ENCODE measurements around the gene TSPEAR.

Gene TSPEAR

DNA sequence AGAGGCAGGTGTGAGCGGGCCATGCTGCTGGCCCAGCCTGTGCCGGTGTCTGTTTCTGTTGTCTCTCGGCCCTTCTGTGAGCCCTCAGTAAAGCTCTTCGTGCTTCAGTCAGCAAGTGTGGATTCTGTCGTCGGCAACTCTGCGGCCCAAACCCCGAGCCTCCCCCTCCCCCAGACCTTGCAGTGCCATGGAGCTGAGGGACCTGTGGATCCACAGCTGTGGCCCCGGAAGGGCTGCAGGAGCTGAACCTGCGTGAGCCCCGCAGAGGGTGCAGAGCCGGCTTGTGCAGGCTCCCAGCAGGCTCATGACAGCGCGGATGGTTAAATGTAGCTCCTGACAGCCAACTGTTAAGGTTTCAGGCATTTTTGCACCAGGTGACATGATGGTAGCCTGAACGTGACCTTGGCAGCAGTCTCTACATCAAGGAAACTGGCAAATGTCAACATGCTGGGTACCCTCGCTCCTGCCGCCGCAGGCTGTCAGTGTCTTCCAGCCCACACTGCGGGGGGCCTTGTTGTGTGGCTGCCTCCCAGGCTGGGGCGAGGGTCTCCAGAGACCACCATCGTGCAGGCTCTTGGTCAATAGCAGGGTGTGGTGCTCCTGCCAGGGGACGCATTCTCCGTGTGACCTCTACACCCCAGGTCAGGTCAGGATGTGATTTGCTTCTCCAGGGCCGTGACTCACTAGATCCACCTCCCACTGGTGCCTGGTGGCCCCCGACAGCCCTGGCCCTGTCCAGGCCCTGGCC lies 249.1 kb downstream of the TSPEAR start:
- DNase-seq (ENCODE audit: low spot score) = no peak

DNA sequence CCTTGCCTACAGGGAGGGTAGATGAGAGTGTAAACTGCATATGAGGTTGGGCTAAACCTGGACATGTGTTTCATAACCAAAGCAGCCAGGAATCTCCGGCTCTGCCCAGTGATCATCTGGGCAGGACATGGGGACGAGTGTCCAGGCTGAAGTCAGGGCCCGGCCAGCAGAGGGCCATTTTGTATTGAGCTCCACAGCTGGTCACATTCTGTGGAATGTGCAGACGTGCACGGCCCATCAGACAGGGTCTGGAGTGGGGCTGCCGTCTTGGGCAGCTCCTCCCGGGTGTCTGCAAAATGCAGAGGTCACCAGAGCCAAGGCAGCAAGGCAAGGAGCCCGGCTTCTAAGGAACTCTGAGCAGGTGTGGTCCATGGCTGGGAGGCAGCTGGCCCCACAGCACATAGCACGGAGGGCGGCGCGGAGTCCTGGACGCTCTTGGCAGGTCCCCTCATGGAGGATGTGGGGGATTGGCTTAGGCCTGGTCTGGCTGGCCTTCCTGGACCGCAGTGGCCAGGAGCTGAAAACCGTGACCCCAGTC lies 249.8 kb downstream of the TSPEAR start:
- DNase-seq (ENCODE audit: low spot score) = no peak

- no peak for DNase-seq (ENCODE audit: low spot score)
These were observed 250.4 kb downstream of the TSPEAR start for GRCh38 chr21:44461005-44461404.

GRCh38 chr21:44460441-44460755 lies 251.0 kb downstream of the TSPEAR start:
- no peak for DNase-seq (ENCODE audit: low spot score)

DNA sequence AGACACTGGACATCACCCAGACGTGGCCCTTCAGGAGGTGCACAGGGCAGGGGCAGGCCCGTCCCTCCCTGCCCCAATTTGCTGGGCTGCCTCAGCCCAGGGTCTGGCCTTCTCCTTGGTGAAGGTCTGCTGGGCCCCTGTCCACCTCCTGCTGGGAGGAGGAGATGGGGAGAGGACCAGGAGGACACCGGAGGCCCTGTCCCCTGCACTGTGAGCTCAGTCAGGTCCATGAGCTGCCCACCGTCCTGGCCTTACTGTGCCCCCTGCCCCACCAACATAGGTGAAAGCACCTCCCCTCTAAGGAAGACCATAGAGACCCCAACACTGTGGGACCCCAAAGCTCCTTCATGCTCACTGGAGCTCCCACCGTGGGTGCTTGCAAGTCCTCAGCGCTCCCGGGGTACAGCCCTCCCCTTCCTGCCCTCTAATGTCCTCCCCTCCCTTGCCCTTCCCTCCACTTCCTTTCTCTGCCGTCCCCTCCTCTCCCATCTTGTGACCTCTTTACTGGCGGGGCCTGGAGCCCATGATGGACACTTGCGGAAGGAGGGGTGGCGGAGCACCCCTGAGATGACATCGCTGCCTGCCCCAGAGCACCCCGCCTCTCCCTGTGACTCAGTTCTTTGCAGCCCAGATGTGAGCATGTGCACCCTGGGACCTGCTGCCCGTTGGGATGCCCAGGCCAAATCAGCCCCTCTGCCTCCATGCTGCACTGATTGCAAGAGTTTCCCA lies 251.5 kb downstream of the TSPEAR start:
- no peak for DNase-seq (ENCODE audit: low spot score)

- no peak for DNase-seq (ENCODE audit: low spot score)
These were observed 252.2 kb downstream of the TSPEAR start for GRCh38 chr21:44458971-44459711.

GRCh38 chr21:44456915-44457736 lies 254.2 kb downstream of the TSPEAR start:
- no peak for DNase-seq (ENCODE audit: low spot score)

DNA sequence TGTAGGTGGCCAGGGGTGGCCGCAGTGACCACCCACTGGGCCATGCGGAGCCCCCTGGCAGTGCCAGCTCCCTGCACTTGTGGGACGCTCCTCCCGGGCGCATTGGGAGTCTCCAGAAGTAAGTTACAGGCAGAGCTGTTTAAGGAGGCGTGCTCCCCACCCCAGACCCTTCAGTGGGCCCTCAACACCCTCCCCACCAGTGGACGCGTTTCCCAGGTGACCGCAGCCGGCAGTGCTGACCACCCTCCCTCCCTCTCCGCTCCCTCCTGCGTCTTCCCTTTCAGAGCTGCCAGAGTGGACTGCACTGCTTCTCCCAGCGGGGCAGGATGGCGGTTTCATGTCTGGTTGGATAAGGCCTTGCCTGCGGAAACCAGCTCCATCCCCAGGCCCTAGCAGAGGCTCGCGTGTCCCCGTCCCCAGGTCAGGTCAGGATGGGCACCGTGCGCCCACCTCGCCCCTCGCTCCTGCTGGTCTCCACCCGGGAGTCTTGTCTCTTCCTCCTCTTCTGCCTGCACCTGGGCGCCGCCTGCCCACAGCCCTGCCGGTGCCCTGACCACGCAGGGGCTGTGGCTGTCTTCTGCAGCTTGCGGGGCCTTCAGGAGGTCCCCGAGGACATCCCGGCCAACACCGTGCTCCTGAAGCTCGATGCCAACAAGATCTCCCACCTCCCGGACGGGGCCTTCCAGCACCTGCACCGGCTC lies 255.0 kb downstream of the TSPEAR start:
- no peak for DNase-seq (ENCODE audit: low spot score)

GRCh38 chr21:44455524-44456213 lies 255.7 kb downstream of the TSPEAR start:
- peak; percentile 2 for DNase-seq (ENCODE audit: low spot score)

GRCh38 chr21:44454747-44455523 lies 256.4 kb downstream of the TSPEAR start, which contains the start of gene LRRC3:
TSS of gene LRRC3 (plus strand) at chr21:44455510. CDS start at chr21:44456645, 1,135 bp downstream.
- DNase-seq (ENCODE audit: low spot score) = peak; percentile 61

DNA sequence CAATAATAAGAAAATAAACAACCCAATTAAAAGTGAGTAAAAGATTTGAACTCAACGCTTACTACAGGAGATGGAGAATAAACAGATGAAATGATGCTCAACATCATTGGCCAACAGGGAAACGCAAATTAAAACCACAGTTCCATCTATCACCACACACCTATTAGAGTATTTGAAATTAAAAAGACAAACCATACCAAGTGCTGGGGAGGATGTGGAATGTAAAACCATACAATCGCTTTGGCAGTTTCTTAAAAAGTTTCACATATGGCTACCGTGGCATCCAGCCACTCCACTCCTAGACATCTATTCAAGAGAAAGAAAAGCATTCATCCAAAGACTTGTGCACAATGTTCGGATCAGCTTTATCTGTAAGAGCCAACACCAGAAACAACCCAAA lies 257.3 kb downstream of the TSPEAR start:
- no peak for DNase-seq (ENCODE audit: low spot score)

DNA sequence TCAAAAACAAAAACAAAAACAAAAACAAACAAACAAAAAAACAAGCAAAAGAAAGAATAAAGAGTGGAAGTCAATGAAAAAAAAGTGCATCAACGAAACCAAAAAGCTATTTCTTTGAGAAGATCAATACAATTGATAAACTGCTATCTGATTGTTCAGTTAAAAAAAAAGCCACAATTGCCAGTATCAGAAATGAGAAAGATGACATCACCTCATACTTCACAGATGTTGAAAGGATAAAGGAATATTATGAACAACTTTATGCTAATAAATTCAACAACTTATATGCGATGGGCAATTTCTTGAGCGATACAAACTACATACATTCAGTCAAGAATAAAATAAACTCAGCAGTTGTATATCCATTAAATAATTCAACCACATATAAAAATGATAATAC lies 258.3 kb downstream of the TSPEAR start:
- DNase-seq (ENCODE audit: low spot score) = no peak

DNA sequence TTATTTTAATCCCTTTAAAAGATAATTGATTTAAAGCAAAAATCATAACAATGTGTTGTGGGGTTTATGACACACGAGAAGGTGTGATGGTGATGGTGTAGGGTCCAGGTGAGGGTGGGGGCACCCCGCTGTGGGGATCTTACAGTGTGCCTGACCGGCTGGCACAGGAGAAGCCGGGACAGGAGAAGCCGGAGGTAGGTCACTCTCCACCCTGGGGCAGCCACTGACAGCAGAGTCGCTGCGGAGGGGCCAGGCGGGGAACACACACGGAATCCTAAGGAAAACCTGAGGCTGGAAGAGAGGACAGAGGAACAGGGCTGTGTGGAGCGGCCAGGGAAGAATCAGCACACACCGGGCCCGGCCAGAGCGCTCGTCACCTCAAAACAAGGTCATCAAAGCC lies 260.4 kb downstream of the TSPEAR start:
- DNase-seq (ENCODE audit: low spot score) = no peak

GRCh38 chr21:44450402-44450801 lies 261.0 kb downstream of the TSPEAR start:
- DNase-seq (ENCODE audit: low spot score) = no peak

GRCh38 chr21:44449473-44450363 lies 261.7 kb downstream of the TSPEAR start:
- no peak for DNase-seq (ENCODE audit: low spot score)

GRCh38 chr21:44448651-44449131 lies 262.7 kb downstream of the TSPEAR start:
- no peak for DNase-seq (ENCODE audit: low spot score)
